KMS-11 (cell line): Measurements from ENCODE around the gene RHCG.

Experiments
- H2AFZ ChIP-seq: fragments of 200-600 bp; sonication (generic); 2 replicates; pipeline ENCODE4 v1.6.1; 2016; ENCODE audit warnings: antibody characterized with exemption, mixed run types, low read depth
- H3K27ac ChIP-seq: fragments of 200-600 bp; sonication (generic); 2 replicates; pipeline ENCODE4 v1.6.1; 2016; ENCODE audit warnings: mild to moderate bottlenecking, mixed run types
- H3K27me3 ChIP-seq: fragments of 200-600 bp; sonication (generic); 2 replicates; pipeline ENCODE4 v1.6.1; 2017; ENCODE audit warnings: mild to moderate bottlenecking, low read depth, mixed run types, moderate library complexity; ENCODE audit not compliant: insufficient read depth
- H3K36me3 ChIP-seq: fragments of 200-600 bp; sonication (generic); 2 replicates; pipeline ENCODE4 v1.6.1; 2017; ENCODE audit warnings: mild to moderate bottlenecking, mixed run types; ENCODE audit not compliant: insufficient read depth
- H3K4me1 ChIP-seq: fragments of 200-600 bp; sonication (generic); 2 replicates; pipeline ENCODE4 v1.6.1; 2016; ENCODE audit warnings: mild to moderate bottlenecking, low read depth, mixed run types; ENCODE audit not compliant: poor library complexity, severe bottlenecking
- H3K4me2 ChIP-seq: fragments of 200-600 bp; sonication (generic); 2 replicates; pipeline ENCODE4 v1.7.0; 2016; ENCODE audit warnings: mild to moderate bottlenecking, mixed run types
- H3K4me3 ChIP-seq: fragments of 200-600 bp; sonication (generic); IDR thresholded peaks from 2 replicates; pipeline ENCODE4 v1.6.1; 2017; ENCODE audit warnings: low read depth, low read length, mixed read lengths; ENCODE audit not compliant: insufficient read depth
- H3K79me2 ChIP-seq: fragments of 200-600 bp; sonication (generic); 2 replicates; pipeline ENCODE4 v1.6.1; 2016; ENCODE audit warnings: low read depth, mixed run types; ENCODE audit not compliant: insufficient read depth
- H3K9ac ChIP-seq: fragments of 200-600 bp; sonication (generic); 2 replicates; pipeline ENCODE4 v1.6.1; 2016; ENCODE audit warnings: mild to moderate bottlenecking, mixed run types
- H4K20me1 ChIP-seq: fragments of 200-600 bp; sonication (generic); 2 replicates; pipeline ENCODE4 v1.6.1; 2016; ENCODE audit warnings: mild to moderate bottlenecking, mixed run types; ENCODE audit not compliant: insufficient read depth
- CTCF ChIP-seq: fragments of 200-600 bp; sonication (generic); conservative IDR thresholded peaks from 2 replicates; pipeline ENCODE4 v1.6.1; 2017; ENCODE audit warnings: low read depth, mild to moderate bottlenecking, antibody characterized with exemption, low read length, moderate library complexity, mixed read lengths

The RHCG gene

DNA sequence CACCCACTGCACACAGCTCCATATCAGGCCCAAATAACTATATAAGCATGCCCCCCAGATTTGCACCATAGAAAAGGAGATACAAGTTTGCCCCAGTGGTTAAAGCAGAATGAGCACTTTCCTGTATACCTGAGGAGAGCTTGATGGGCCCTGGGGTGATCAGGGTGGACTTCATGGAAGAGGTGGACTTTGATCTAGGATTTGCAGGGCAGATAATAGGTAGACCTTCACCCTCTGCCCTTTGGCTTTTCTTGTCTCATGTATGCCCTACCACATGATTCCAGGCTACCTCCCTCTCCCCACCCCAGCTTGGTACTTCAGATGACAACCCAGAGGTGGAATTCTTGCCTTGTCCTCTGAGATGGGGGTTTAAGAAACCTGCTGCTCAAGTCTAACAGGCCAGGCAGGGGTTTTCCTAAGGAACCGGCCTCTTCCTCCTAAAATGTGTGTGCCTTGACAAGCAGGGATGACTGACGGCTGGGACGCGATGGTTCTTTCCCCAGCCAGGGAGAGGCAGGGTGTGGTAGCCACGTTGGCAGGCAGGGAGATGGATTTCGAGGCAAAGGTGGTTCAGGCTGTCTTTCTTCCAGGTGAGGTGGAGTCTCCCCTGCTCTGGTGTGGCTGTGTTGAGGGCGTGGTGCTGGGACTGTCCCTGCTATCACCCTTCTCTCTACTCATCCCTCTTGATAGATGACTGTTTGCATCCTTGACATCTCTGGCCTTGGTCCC, 6.6 kb upstream of the RHCG start:
- Histone ChIP-seq H3K4me3 (no peak overlapping the region), H3K9ac (no peak overlapping the region), H3K79me2 (no peaks in the 10 kb centered on the region), H3K27me3 (no peaks in the 10 kb centered on the region), H3K27ac (no peak overlapping the region), H3K36me3 (no peaks in the 10 kb centered on the region), H3K4me1 (no peaks in the 10 kb centered on the region), H3K4me2 (no peak overlapping the region), H2AFZ (no peak overlapping the region), H4K20me1 (no peaks in the 10 kb centered on the region)
- TF ChIP-seq CTCF, result no peak

DNA sequence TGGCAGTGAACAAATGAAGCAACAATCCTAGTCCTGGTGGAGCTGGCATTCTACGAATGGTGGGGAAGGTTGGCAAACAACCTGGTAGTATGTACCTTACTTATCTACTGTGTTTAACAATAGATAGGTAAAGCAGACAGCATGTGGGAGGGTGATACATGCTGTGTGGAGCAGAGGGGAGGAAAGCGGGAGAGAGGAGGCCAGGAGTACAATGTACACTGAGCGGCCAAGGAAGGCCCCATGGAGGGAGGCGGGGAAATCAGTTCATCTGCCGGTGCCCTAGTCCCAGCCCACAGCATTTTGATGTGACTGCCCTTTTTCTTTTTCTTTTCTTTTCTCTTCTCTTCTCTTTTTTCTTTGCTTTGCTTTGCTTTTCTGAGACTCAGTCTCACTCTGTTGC, 5.3 kb upstream of the RHCG start:
- Histone ChIP-seq H3K27ac (no peak overlapping the region), H4K20me1 (no peaks in the 10 kb centered on the region), H3K27me3 (no peaks in the 10 kb centered on the region), H3K79me2 (no peaks in the 10 kb centered on the region), H3K4me2 (no peak overlapping the region), H3K4me3 (no peak overlapping the region), H3K9ac (no peak overlapping the region), H3K36me3 (no peaks in the 10 kb centered on the region), H2AFZ (no peak overlapping the region), H3K4me1 (no peaks in the 10 kb centered on the region)
- TF ChIP-seq CTCF, result no peak

GRCh38 chr15:89500397-89501270, 4.3 kb upstream of the RHCG start:
- Histone ChIP-seq H3K27ac (no peak overlapping the region), H3K36me3 (no peaks in the 10 kb centered on the region), H3K4me3 (no peak overlapping the region), H3K9ac (no peak overlapping the region), H3K4me2 (no peak overlapping the region), H4K20me1 (no peaks in the 10 kb centered on the region), H2AFZ (no peak overlapping the region), H3K79me2 (no peaks in the 10 kb centered on the region), H3K27me3 (no peaks in the 10 kb centered on the region; the same call in 1 of the 2 replicates), H3K4me1 (peaks cover 3% of the 10 kb centered on the region)
- peak; percentile 61 for TF ChIP-seq CTCF

GRCh38 chr15:89499156-89499555, 2.8 kb upstream of the RHCG start:
- Histone ChIP-seq H4K20me1 (no peaks in the 10 kb centered on the region), H3K79me2 (no peaks in the 10 kb centered on the region), H3K27ac (no peak overlapping the region), H2AFZ (no peak overlapping the region), H3K4me3 (no peak overlapping the region), H3K9ac (no peak overlapping the region), H3K4me2 (no peak overlapping the region), H3K4me1 (peaks cover 10% of the 10 kb centered on the region), H3K27me3 (peaks cover 6% of the 10 kb centered on the region; the same call in 1 of the 2 replicates), H3K36me3 (no peaks in the 10 kb centered on the region)
- no peak for TF ChIP-seq CTCF
